Uterus (tissue), 2 donors: ENCODE results near the gene ATP11A.

Experiments used
- CTCF ChIP-seq, 4 experiments: fragments of 200-600 bp in 2 of 4; fragments of 450-650 bp in 2 of 4; sonication (generic) in 2 of 4; IDR thresholded peaks; one replicate each; pipeline ENCODE4 v1.5.1; 2016 to 2019; ENCODE audit warnings: antibody characterized with exemption in 4 of 4, mild to moderate bottlenecking in 2 of 4, moderate library complexity in 1 of 4
- POLR2A ChIP-seq, 2 donors: fragments of 450-650 bp; IDR thresholded peaks; one replicate each; pipeline ENCODE4 v1.6.1; 2016; ENCODE audit warnings: antibody characterized with exemption in 2 of 2, mild to moderate bottlenecking in 1 of 2, moderate library complexity in 1 of 2

DNA sequence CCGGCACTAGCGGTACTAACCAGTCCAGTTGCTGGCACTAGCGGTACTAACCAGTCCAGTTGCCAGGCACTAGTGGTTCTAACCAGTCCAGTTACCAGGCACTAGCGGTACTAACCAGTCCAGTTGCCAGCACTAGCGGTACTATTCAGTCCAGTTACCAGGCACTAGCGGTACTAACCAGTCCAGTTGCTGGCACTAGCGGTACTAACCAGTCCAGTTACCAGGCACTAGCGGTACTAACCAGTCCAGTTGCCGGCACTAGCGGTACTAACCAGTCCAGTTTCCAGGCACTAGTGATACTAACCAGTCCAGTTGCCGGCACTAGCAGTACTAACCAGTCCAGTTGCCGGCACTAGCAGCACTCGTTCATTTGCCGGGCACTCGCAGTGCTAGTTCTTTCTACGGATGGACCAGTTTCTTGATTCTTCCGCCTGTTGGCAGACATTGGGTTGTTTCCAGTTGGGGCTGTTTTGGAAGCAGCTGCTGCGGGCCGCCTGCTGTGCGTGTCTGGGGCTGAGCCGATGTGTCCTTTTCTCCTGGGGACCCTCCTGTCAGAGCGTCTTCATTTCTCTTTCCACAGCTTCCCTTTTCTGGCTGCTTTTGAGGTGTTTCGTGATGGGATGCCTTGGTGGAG is 155.8 kb downstream of the ATP11A start:
- TF ChIP-seq CTCF (IDR thresholded peaks at IDR 0.05) (no peak), POLR2A (IDR thresholded peaks at IDR 0.05) (no peak)
